Stimulated activated CD4-positive, alpha-beta T cell treated with anti-CD3 and anti-CD28 coated beads, TNF-alpha, amount 100 ng/mL, for 24 hours (primary cell): ENCODE results near the gene CSMD2.

Experiments used
- DNase-seq, 3 experiments: peaks; one replicate each; pipeline ENCODE4 v3.0.0-alpha.2; 2020; ENCODE audit warnings: low read depth in 3 of 3

The CSMD2 gene

DNA sequence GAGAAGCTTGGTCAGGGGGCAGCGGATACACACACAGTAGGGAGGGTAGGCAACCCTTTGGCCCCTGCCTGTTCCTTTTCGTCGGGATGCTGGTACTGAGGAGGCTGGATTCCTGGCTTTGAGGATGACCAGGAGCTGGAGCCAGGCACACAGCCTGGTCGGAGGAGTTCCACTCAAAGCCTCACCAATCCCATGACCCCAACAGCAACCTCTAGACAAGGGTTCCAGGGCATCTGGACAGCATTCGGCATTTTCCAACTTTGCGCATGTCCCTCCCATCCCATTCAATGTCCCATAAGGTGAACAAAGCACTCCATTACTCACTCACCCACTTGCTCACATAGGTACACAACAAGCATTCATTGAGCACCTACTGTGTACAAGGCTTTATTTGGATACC, 343.7 kb downstream of the CSMD2 start:
- DNase-seq = no peak

- no peak for DNase-seq
Observed at GRCh38 chr1:33820804-33821203, 344.2 kb downstream of the CSMD2 start.

- no peak for DNase-seq
Observed at GRCh38 chr1:33819913-33820311, 345.1 kb downstream of the CSMD2 start.

GRCh38 chr1:33819290-33819912, 345.6 kb downstream of the CSMD2 start:
- DNase-seq = no peak

DNA sequence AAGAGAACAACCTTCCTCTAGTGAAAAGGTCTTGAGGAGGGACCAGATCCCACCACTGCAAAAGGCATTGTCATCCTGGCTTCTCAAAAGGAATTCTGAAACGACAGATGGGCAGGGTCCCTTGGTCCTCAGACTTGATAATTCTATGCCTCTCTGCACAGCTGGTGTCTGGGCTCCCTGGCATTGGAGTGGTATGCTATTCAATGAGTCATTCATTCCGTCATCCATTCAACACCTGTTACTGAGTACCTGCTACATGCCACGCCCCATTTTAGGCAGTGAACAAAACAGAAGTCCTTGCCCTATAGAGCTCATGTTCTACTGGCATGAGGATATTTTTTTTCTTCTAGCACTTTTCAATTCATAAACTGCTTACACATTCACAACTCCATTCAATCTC, 347.0 kb downstream of the CSMD2 start:
- no peak for DNase-seq

- DNase-seq = no peak
Observed at GRCh38 chr1:33815061-33815460, 350.0 kb downstream of the CSMD2 start.

GRCh38 chr1:33814166-33814565, 350.9 kb downstream of the CSMD2 start:
- DNase-seq = no peak

DNA sequence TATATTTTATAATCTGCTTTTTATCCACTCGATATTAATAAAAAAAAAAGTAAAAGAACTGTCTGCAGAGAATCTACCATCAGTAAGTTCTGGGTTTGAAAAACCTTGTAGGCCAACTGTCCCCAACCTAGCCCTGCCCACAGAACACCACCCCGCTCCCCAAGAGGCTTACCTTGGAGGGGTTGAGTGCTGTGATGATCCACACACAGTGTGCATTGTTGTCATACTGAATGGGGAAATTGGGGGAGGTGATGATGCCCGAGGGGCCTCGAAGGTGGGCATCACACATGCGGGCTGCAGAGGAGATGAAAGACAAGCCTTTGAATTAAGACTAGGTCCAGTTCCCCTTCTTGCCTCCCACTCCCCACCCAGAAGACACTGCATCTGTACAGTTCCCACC, 354.5 kb downstream of the CSMD2 start:
- no peak for DNase-seq

DNA sequence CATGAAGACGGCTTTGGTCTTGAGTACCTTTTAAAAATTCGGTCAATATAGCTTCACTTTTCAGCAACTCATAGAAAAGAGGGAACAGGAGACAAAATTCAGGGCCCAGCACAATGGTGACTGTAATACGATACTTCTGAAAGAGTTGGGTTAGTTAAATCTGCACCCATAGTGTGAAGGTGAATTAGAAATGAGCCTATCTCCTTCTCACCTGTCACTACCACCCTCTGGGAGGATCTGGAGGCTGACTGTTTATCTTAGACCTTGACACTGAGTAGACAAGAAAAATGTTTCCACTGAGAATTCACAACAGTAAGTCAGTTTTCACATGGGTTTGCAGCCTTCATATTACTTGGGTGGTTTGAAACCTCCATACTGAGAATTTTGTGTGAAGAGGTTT, 359.0 kb downstream of the CSMD2 start:
- no peak for DNase-seq

DNA sequence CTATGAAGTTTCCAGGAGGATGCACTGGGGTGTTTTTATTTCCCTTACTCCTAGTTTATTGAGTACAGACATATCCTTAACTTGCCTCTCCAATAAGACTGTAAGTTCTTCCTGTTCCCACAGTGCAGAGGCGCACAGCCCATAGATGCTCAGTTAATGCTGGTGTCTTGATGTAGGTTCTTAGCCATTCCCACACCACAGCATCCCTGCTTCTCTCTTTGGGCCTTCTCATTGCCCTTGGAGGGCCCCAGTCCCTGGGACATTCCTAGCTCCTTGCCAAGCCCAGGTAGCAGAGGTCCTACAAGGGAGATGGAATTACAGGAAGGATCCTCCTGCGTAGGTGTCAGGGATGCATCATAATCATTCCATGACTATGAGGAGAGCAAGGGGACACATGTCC, 362.8 kb downstream of the CSMD2 start:
- no peak for DNase-seq

GRCh38 chr1:33797849-33798248, 367.2 kb downstream of the CSMD2 start:
- DNase-seq = no peak

DNA sequence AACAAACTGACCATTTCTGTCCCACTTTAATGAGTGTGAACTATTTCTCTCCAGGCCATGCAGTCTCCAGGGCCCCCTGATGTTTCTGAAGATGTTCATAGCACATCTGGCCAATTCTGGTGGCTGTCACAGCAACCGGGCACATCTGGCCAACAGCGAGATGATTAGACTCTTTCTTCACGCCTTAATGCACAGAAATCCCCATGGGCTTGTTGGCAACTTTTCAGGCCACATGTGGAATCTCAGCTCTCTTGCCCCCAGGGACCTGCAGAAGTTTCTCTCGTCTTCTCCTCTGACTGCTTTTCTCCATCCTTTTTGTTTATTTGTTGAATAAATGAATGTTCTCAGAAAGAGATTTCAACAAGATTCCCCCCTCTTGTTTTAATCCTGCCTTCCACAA, 372.4 kb downstream of the CSMD2 start:
- no peak for DNase-seq

GRCh38 chr1:33792216-33792615, 372.8 kb downstream of the CSMD2 start:
- DNase-seq = no peak

GRCh38 chr1:33791251-33791650, 373.8 kb downstream of the CSMD2 start:
- no peak for DNase-seq

DNA sequence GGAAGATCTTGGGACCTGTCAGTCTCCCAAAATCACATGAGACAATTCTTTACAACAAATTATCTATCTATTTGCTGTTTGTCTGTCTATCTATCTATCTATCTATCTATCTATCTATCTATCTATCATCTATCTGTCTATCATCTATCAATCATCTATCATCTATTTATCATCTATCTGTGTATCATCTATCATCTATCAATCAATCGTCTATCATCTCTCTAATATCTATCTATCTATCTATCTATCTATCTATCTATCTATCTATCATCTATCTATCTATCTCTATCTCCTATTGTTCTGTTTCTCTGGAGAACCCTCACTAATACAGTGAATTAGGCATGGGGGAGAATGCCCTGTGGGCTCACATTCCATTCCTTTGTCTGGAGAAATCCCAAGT, 374.5 kb downstream of the CSMD2 start:
- DNase-seq = no peak

- DNase-seq = no peak
Observed at GRCh38 chr1:33784876-33785275, 380.2 kb downstream of the CSMD2 start.

DNA sequence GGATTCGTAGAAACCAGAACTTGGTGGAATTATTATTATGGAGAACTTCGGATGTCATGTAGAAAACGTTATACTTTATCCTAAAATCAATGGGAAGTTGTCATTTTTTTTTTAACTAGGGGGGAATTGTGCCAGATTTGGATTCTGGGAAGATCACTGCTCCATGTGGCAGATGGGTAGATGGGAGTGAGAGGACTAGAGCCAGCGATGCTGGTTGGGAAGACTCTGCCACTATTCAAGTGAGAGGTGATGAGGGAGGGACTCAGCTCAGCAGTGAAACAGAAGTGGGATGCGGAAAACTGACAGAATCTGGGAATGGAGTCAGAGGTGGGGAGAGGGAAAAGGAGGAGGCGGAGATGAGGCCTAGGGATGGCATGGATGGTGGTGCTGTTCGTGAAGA, 382.3 kb downstream of the CSMD2 start:
- DNase-seq = no peak

DNA sequence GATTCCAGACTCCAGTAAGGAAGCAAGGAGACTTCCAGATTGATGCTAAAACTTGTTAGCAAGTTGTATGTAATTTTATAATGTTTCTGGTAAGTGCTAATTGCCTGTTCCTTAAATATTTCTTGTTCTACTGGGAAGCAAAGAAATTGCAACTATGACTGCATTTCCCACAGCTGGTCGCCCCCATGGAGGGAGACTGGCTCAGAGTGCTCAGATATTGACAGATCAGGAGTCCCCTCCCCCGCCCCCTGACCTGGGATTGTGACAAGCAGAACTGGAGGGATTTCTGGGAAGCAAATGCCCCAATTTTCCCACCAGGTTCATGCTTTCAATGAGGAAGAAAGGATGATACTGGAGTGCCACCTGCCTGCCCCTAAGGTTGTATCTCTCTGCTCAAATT, 383.4 kb downstream of the CSMD2 start:
- DNase-seq = no peak

- DNase-seq = no peak
Observed at GRCh38 chr1:33777337-33777736, 387.7 kb downstream of the CSMD2 start.

GRCh38 chr1:33768821-33769220, 396.2 kb downstream of the CSMD2 start:
- DNase-seq = no peak

DNA sequence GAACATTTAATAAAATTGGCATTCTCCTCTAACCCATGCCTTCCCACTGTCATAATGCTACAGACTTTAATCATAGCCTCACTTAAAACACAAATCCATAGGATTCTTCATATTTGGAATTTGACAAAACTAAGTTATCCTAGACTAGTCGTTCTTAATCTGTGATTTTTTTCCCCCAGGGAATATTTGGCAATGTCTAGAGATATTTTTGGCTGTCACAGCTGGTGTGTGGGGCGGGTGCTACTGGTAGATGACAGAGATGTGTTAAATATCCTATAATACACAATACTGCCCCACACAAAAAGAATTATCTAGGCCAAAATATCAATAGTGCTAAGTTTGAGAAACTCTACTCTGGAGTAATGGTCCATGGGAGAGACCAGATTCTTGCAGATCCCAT, 396.9 kb downstream of the CSMD2 start:
- DNase-seq = no peak

- no peak for DNase-seq
Observed at GRCh38 chr1:33764149-33764548, 400.9 kb downstream of the CSMD2 start.

DNA sequence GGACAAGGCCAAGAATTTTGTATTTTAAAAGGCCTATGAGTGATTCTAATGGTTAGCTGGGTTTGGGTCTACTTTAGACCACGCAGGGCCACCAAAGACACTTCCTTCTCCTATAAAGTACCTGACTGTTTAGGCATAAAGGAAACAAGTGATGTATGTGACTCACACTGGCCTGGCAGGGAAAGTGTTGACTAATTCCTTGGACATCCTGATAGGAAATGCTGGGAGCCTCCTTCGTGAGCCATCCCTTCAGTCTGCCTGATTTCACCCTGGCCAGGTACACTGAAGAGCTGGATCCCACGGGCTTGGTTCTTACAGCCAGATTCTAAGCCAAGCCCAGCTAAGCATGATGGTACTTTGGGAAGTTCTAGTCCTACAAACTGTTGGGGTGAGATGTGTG, 401.6 kb downstream of the CSMD2 start:
- DNase-seq = no peak

DNA sequence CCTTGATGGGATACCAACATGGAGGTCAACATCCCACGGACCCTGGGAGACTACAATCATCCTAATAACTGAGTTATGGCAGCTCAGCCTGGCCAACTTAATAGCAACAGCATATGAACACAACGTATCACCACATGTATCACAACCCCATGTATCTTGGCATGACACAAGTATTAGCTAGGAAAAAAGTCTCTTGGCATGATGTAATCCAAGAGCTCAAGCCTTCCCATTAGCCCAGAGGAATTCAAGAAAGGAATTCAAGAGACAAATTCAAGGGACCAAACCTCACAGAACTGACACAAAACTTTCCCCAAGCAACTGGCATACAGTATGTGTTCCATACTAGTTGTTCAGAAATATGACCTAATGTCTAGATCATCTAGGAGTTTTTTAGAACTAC, 402.1 kb downstream of the CSMD2 start:
- DNase-seq = no peak
